ENCODE results near the gene CFL1.
"Not testable (repeated sequence)": the region's sequence is repeated elsewhere in the genome, so short reads cannot be mapped to it uniquely, and the experiment has no call there.

Gene CFL1

GRCh38 chr11:65856689-65857499, 1.1 kb downstream of the CFL1 start:
- peak; percentile 80 for DNase-seq (ENCODE audit: low read depth)

GRCh38 chr11:65855927-65856363, 2.0 kb downstream of the CFL1 start:
- no peak for DNase-seq (ENCODE audit: low read depth)

- no peak for DNase-seq (ENCODE audit: low read depth)
These were observed 2.8 kb downstream of the CFL1 start for GRCh38 chr11:65854852-65855837.

- DNase-seq (ENCODE audit: low read depth), result no peak
These were observed 3.8 kb downstream of the CFL1 start for GRCh38 chr11:65854161-65854592.

- DNase-seq (ENCODE audit: low read depth), result no peak
These were observed 4.6 kb downstream of the CFL1 start for GRCh38 chr11:65853246-65853979.

- no peak for DNase-seq (ENCODE audit: low read depth)
These were observed 5.3 kb downstream of the CFL1 start for GRCh38 chr11:65852508-65853245.

- DNase-seq (ENCODE audit: low read depth), result no peak
These were observed 6.0 kb downstream of the CFL1 start for GRCh38 chr11:65851811-65852507.

- no peak for DNase-seq (ENCODE audit: low read depth)
These were observed 6.8 kb downstream of the CFL1 start for GRCh38 chr11:65851083-65851579.

GRCh38 chr11:65850217-65851082, 7.5 kb downstream of the CFL1 start:
- DNase-seq (ENCODE audit: low read depth), result no peak

GRCh38 chr11:65849771-65850216, 8.2 kb downstream of the CFL1 start:
- DNase-seq (ENCODE audit: low read depth), result no peak

GRCh38 chr11:65849366-65849765, 8.6 kb downstream of the CFL1 start:
- no peak for DNase-seq (ENCODE audit: low read depth)

- not testable (repeated sequence) for DNase-seq (ENCODE audit: low read depth)
These were observed 9.3 kb downstream of the CFL1 start for GRCh38 chr11:65848693-65849092.

- no peak for DNase-seq (ENCODE audit: low read depth)
These were observed 10.2 kb downstream of the CFL1 start for GRCh38 chr11:65847746-65848145.

- no peak for DNase-seq (ENCODE audit: low read depth)
These were observed 13.6 kb downstream of the CFL1 start for GRCh38 chr11:65844231-65844872.

- no peak for DNase-seq (ENCODE audit: low read depth)
These were observed 14.2 kb downstream of the CFL1 start for GRCh38 chr11:65843811-65844210.

- DNase-seq (ENCODE audit: low read depth), result no peak
These were observed 15.8 kb downstream of the CFL1 start for GRCh38 chr11:65842144-65842543.

GRCh38 chr11:65834202-65834601, 23.8 kb downstream of the CFL1 start:
- DNase-seq (ENCODE audit: low read depth), result no peak

- DNase-seq (ENCODE audit: low read depth), result peak; percentile 91
These were observed 24.5 kb downstream of the CFL1 start, which contains the start of gene SNX32 for GRCh38 chr11:65833297-65834030. TSS of gene SNX32 (plus strand) at chr11:65833963. CDS start at chr11:65834066, 103 bp downstream.

Data from stimulated activated CD8-positive, alpha-beta memory T cell treated with anti-CD3 and anti-CD28 coated beads, Interleukin-4, amount 100 ng/mL, for 24 hours (primary cell).